GM11168 (cell line): ENCODE data around the gene KLK10.
"Not testable (repeated sequence)": the region's sequence is repeated elsewhere in the genome, so short reads cannot be mapped to it uniquely, and the experiment has no call there.

Experiments used
- in situ Hi-C: fragments of 300-500 bp; cut with MboI; formaldehyde crosslinking; loops from one replicate; pipeline ENCODE4 v1.12.0; 2022; ENCODE audit warnings: low sequenced_read_pairs; ENCODE audit not compliant: unreplicated experiment

KLK10 gene

GRCh38 chr19:51003316-51003715, 16.2 kb downstream of the KLK10 start:
- in situ Hi-C loops = no loop called here

GRCh38 chr19:51002542-51003311, 16.8 kb downstream of the KLK10 start:
- in situ Hi-C loops = no loop called here

GRCh38 chr19:51002089-51002532, 17.4 kb downstream of the KLK10 start:
- in situ Hi-C loops = no loop called here

- in situ Hi-C loops = no loop called here
Measured at GRCh38 chr19:51001515-51001914, 18.0 kb downstream of the KLK10 start, which contains the start of gene KLK8. KLK8 (minus strand) TSS chr19:51001604; CDS start chr19:51001167, 437 bp downstream.

GRCh38 chr19:51000981-51001380, 18.5 kb downstream of the KLK10 start:
- in situ Hi-C loops = no loop called here

- in situ Hi-C loops = no loop called here
Measured at GRCh38 chr19:51000426-51000825, 19.1 kb downstream of the KLK10 start.

GRCh38 chr19:50998686-50999085, 20.8 kb downstream of the KLK10 start:
- in situ Hi-C loops = no loop called here

GRCh38 chr19:50998061-50998460, 21.4 kb downstream of the KLK10 start:
- in situ Hi-C loops = no loop called here

- in situ Hi-C loops = no loop called here
Measured at GRCh38 chr19:50994129-50994528, 25.4 kb downstream of the KLK10 start.

- in situ Hi-C loops = no loop called here
Measured at GRCh38 chr19:50992666-50993035, 26.9 kb downstream of the KLK10 start.

GRCh38 chr19:50984416-50984815, 35.1 kb downstream of the KLK10 start:
- in situ Hi-C loops = not testable (repeated sequence)

- in situ Hi-C loops = no loop called here
Measured at GRCh38 chr19:50983625-50984292, 35.8 kb downstream of the KLK10 start, which contains the start of gene KLK7. KLK7 (minus strand) TSS chr19:50983917; CDS start chr19:50982399, 1,518 bp downstream.

GRCh38 chr19:50982186-50982585, 37.3 kb downstream of the KLK10 start:
- in situ Hi-C loops = no loop called here

- in situ Hi-C loops = no loop called here
Measured at GRCh38 chr19:50981587-50982146, 37.8 kb downstream of the KLK10 start.

- in situ Hi-C loops = no loop called here
Measured at GRCh38 chr19:50980208-50980607, 39.3 kb downstream of the KLK10 start.

GRCh38 chr19:50979758-50980157, 39.8 kb downstream of the KLK10 start:
- in situ Hi-C loops = no loop called here

- in situ Hi-C loops = no loop called here
Measured at GRCh38 chr19:50978772-50979390, 40.6 kb downstream of the KLK10 start.

GRCh38 chr19:50977626-50978025, 41.9 kb downstream of the KLK10 start:
- in situ Hi-C loops = no loop called here

GRCh38 chr19:50975766-50976165, 43.7 kb downstream of the KLK10 start:
- in situ Hi-C loops = no loop called here

GRCh38 chr19:50974702-50975556, 44.6 kb downstream of the KLK10 start:
- in situ Hi-C loops = no loop called here
